Nasal cavity respiratory epithelium epithelial cell of viscerocranial mucosa (primary cell): ENCODE measurements around the gene BPIFB1. TPM values are rescaled to one million over a fixed set of nuclear protein-coding genes. Genes with fewer than 3 reads are reported as not detected.

Experiments used
- total RNA-seq: library from RNA; depleted of rRNA; stranded (reverse); fragments of >200 nt; gene quantifications from 2 replicates; pipeline ENCODE4 v1.2.3, GENCODE V29; 2014

Gene BPIFB1, protein sequence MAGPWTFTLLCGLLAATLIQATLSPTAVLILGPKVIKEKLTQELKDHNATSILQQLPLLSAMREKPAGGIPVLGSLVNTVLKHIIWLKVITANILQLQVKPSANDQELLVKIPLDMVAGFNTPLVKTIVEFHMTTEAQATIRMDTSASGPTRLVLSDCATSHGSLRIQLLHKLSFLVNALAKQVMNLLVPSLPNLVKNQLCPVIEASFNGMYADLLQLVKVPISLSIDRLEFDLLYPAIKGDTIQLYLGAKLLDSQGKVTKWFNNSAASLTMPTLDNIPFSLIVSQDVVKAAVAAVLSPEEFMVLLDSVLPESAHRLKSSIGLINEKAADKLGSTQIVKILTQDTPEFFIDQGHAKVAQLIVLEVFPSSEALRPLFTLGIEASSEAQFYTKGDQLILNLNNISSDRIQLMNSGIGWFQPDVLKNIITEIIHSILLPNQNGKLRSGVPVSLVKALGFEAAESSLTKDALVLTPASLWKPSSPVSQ
- 3.3 TPM in 1 of 2 replicates, not detected in the other for total RNA-seq

DNA sequence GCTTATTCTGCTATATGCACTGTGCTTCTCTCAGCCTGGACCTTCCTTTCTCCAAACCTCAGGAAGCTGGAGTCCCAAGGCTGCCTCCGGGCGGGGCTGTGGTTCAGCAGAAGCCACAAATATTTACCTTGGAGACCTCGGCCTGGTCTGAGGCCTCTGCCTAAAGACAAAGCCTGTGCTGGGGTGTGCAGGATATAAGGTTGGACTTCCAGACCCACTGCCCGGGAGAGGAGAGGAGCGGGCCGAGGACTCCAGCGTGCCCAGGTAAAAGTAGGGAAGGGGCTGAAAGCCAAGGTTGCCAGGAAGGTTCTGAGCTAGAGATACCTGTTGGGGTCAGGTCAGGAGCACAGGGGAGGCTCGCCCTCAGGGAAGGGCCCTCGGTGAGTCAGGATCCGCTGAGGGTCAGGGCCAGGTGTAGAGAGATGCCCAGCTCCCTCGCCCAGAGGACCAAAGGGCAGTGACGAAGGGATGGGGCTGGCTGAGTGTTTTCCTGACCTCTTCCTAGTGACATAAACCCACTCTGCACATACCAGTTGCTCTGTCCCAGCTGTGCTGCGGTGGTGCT, at the start of gene BPIFB1:
Gene BPIFB1, plus strand, starts transcription at position 224 of the 565 bp plus-strand sequence. CDS start 2,860 bp downstream, outside the sequence.

DNA sequence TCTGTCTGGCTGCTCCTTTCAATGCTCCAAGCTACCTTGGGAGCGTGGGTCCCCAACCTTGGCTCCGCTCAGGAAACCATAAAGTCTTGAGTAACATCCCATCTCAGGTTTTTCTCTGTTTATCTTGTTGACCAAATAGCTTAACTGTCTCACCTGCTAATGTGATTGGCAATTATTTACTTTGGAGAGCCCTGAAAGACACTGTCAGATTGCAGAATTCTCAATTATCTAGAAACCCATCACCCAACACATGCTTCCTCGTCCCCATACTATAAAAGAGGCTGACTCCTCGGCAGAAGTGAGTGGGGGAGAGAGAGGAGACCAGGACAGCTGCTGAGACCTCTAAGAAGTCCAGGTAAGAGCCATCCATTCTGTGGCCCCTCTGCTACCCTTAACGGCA, 47.3 kb upstream of the BPIFB1 start, which contains the start of gene BPIFA1:
Gene BPIFA1, plus strand, starts transcription at position 301 of the 400 bp plus-strand sequence. CDS start 1,716 bp downstream, outside the sequence.

Other genes with a start within 250 kb of the BPIFB1 start
- gene BPIFB3, start 229.3 kb upstream of the BPIFB1 start, total RNA-seq: not detected in 2 replicates
- gene BPIFB4, start 203.6 kb upstream of the BPIFB1 start, total RNA-seq: not detected in 2 replicates
- gene BPIFA2, start 115.1 kb upstream of the BPIFB1 start, total RNA-seq: 0.07 TPM in 1 of 2 replicates, not detected in the other
- not detected in 2 replicates for gene BPIFA3, start 65.9 kb upstream of the BPIFB1 start, total RNA-seq
- 24.0 TPM in 1 of 2 replicates, not detected in the other for gene BPIFA1, start 47.2 kb upstream of the BPIFB1 start, total RNA-seq
- 22.4 and 29.4 TPM in 2 replicates for gene CDK5RAP1, start 118.3 kb downstream of the BPIFB1 start, total RNA-seq
- 5.5 and 9.2 TPM in 2 replicates for gene SNTA1, start 160.5 kb downstream of the BPIFB1 start, total RNA-seq
- 5.5 and 12.2 TPM in 2 replicates for gene CBFA2T2, start 206.9 kb downstream of the BPIFB1 start, total RNA-seq